HepG2 (cell line): Measurements from ENCODE around the gene SRRT. TPM values are rescaled to one million over a fixed set of nuclear protein-coding genes. Genes with fewer than 3 reads are reported as not detected.

Experiments used
- ATAC-seq: fragments of 200-7000 bp; cut with Tn5 transposase; 3 replicates; pipeline ENCODE4 v1.9.1; 2020; ENCODE audit warnings: mild to moderate bottlenecking, moderate library complexity
- BruUV-seq: library from RNA; stranded (reverse); fragments of 400-500 nt; replicated peaks from 2 replicates; lab custom pipeline; 2021; lab: Mats Ljungman, UMichigan
- CTCF ChIA-PET: fragments of 300-600 bp; formaldehyde crosslinking; extraction: SDS; loops from one replicate; lab custom pipeline; 2021; ENCODE audit warnings: low total read pairs, inconsistent platforms, low intra/inter-chr PET ratio; lab: Yijun Ruan, JAX
- POLR2A ChIA-PET: fragments of 350-600 bp; sonication (Branson Sonifier 250); formaldehyde crosslinking; loops from one replicate; lab custom pipeline; 2020; ENCODE audit warnings: antibody characterized with exemption, inconsistent platforms; lab: Yijun Ruan, JAX
- DNase-seq: peaks from one replicate; pipeline ENCODE4 v3.0.0-alpha.2; 2015; ENCODE audit warnings: low spot score
- FAIRE-seq: peaks from 3 replicates; lab custom pipeline; 2011; peaks lifted over from hg19 to GRCh38; lab: Jason Lieb, UNC
- H2AFZ ChIP-seq: one replicate; pipeline ENCODE4 v1.6.1; 2011; ENCODE audit warnings: low read length, inconsistent platforms
- H3K27ac ChIP-seq: fragments of 300-600 bp; 3 replicates; pipeline ENCODE4 v1.8.0; 2011; ENCODE audit warnings: mixed run types, mild to moderate bottlenecking, mixed read lengths, low read length, inconsistent platforms; ENCODE audit not compliant: insufficient read depth; ENCODE audit errors: extremely low read length
- H3K27me3 ChIP-seq, 2 experiments: fragments of 200-600 bp in 1 of 2; 2 replicates in 1 of 2; 3 replicates in 1 of 2; pipeline versions ENCODE4 v1.6.0 to v1.8.0; 2011; ENCODE audit warnings: low read length in 2 of 2, mild to moderate bottlenecking in 2 of 2, moderate library complexity in 2 of 2, inconsistent platforms in 1 of 2; ENCODE audit not compliant: insufficient read depth in 2 of 2, control insufficient read depth in 1 of 2
- H3K36me3 ChIP-seq, 2 experiments: fragments of 200-600 bp in 1 of 2; replicated peaks in 1 of 2; 2 replicates in 1 of 2; 3 replicates in 1 of 2; pipeline versions ENCODE4 v1.5.1 to v1.8.0; 2011; ENCODE audit warnings: low read length in 2 of 2, inconsistent platforms in 1 of 2; ENCODE audit not compliant: insufficient read depth in 2 of 2, control insufficient read depth in 1 of 2
- H3K4me1 ChIP-seq: 2 replicates; pipeline ENCODE4 v1.5.1; 2012; ENCODE audit warnings: low read length, inconsistent platforms; ENCODE audit not compliant: insufficient read depth
- H3K4me2 ChIP-seq: 2 replicates; pipeline ENCODE4 v1.6.0; 2011; ENCODE audit warnings: low read depth, low read length, inconsistent platforms
- H3K4me3 ChIP-seq, 3 experiments: fragments of 200-600 bp in 1 of 3; sonication (generic), shearing (Covaris generic) in 1 of 3; replicated peaks in 1 of 3; 2 replicates each; pipeline ENCODE4 v1.5.1; 2011 to 2016; ENCODE audit warnings: low read length in 3 of 3, inconsistent platforms in 2 of 3, low read depth in 2 of 3, mild to moderate bottlenecking in 2 of 3, control low read depth in 1 of 3, mixed read lengths in 1 of 3; ENCODE audit not compliant: insufficient read depth in 1 of 3
- H3K79me2 ChIP-seq: one replicate; pipeline ENCODE4 v1.6.1; 2011; ENCODE audit warnings: low read length, inconsistent platforms; ENCODE audit not compliant: insufficient read depth
- H3K9ac ChIP-seq: 2 replicates; pipeline ENCODE4 v1.6.0; 2011; ENCODE audit warnings: mild to moderate bottlenecking, low read depth, low read length, inconsistent platforms; ENCODE audit not compliant: insufficient read depth
- H3K9me3 ChIP-seq: 2 replicates; pipeline ENCODE4 v1.5.1; 2012; ENCODE audit warnings: mild to moderate bottlenecking, low read length
- H4K20me1 ChIP-seq: 2 replicates; pipeline ENCODE4 v1.6.0; 2011; ENCODE audit warnings: inconsistent platforms, mild to moderate bottlenecking, low read length, moderate library complexity; ENCODE audit not compliant: insufficient read depth
- CREB1 ChIP-seq, 2 experiments: fragments of 450-650 bp in 1 of 2; IDR thresholded peaks; 2 replicates each; pipeline ENCODE4 v1.6.1; 2016 to 2017; ENCODE audit warnings: control low read depth in 1 of 2, mild to moderate bottlenecking in 1 of 2, missing compliant biosample characterization in 1 of 2, missing genetic modification characterization in 1 of 2
- POLR2A ChIP-seq, 2 experiments: IDR thresholded peaks; 2 replicates each; pipeline ENCODE4 v1.6.1; 2011; ENCODE audit warnings: low read depth in 2 of 2, low read length in 2 of 2, mild to moderate bottlenecking in 1 of 2, moderate library complexity in 1 of 2; ENCODE audit not compliant: insufficient read depth in 1 of 2
- ZBTB7B ChIP-seq: sonication (generic); formaldehyde crosslinking; IDR thresholded peaks from 2 replicates; pipeline ENCODE4 v1.4.0; 2020; ENCODE audit warnings: missing genetic modification reagents
- ZNF121 ChIP-seq: sonication (generic); formaldehyde crosslinking; IDR thresholded peaks from 2 replicates; pipeline ENCODE4 v1.5.0; 2020; ENCODE audit warnings: mild to moderate bottlenecking, missing genetic modification reagents
- ZNF777 ChIP-seq: sonication (generic); formaldehyde crosslinking; IDR thresholded peaks from 2 replicates; pipeline ENCODE4 v1.4.0; 2020; ENCODE audit warnings: missing genetic modification reagents
- WGBS: methylation state at CpG from one replicate; pipeline ENCODE4 v1.1.6; 2017; ENCODE audit warnings: low lambda C conversion rate; 5-methylcytosine and 5-hydroxymethylcytosine counted together
- in situ Hi-C: cut with HindIII; loops from 2 replicates; pipeline ENCODE4 v1.10.0; 2017; ENCODE audit warnings: low pct_unique_long_range_greater_than_20kb; ENCODE audit not compliant: extremely low pct_ligation_motif_present
- intact Hi-C: fragments of 100-400 bp; cut with micrococcal nuclease; formaldehyde crosslinking; loops from one replicate; pipeline ENCODE4 v1.10.0; 2022; ENCODE audit not compliant: unreplicated experiment
- polyA plus RNA-seq, 8 experiments: library from polyadenylated mRNA; depleted of rRNA in 3 of 8; stranded (reverse) in 7 of 8; unstranded in 1 of 8; fragments of >200 nt; fragmentation: Illumina TruSeq in 4 of 8; extraction: Trizol in 4 of 8; gene quantifications; 2 replicates each; pipeline versions ENCODE4 v1.2.1 to v1.2.3, GENCODE V29; 2011 to 2016; ENCODE audit warnings: low read depth in 4 of 8, missing spikeins in 1 of 8, mixed read lengths in 1 of 8; ENCODE audit not compliant: insufficient read depth in 1 of 8
- total RNA-seq, 5 experiments: library from RNA; depleted of rRNA; stranded (reverse); fragments of >200 nt; fragmentation: Illumina TruSeq; extraction: Trizol; gene quantifications; 2 replicates each; pipeline ENCODE4 v1.2.3, GENCODE V29; 2016; ENCODE audit warnings: low read depth in 1 of 5
- TF ChIP-seq, protein P1 (sequence below): IDR thresholded peaks from 2 replicates; pipeline ENCODE4 v1.4.0; 2020; ENCODE audit warnings: mild to moderate bottlenecking, missing genetic modification reagents
- TF ChIP-seq, protein P2 (sequence below): sonication (generic); formaldehyde crosslinking; IDR thresholded peaks from 2 replicates; pipeline ENCODE4 v1.4.0; 2020; ENCODE audit warnings: mild to moderate bottlenecking, missing genetic modification reagents
- TF ChIP-seq, protein P3 (sequence below): sonication (generic); IDR thresholded peaks from 2 replicates; pipeline ENCODE4 v1.6.1; 2016; ENCODE audit warnings: low read depth, borderline replicate concordance
- TF ChIP-seq, protein P4 (sequence below): sonication (generic); formaldehyde crosslinking; IDR thresholded peaks from 2 replicates; pipeline ENCODE4 v1.5.1; 2020; ENCODE audit warnings: missing genetic modification reagents, mild to moderate bottlenecking, borderline replicate concordance
- TF ChIP-seq, protein P5 (sequence below): sonication (generic); formaldehyde crosslinking; IDR thresholded peaks from 2 replicates; pipeline ENCODE4 v1.4.0; 2020; ENCODE audit warnings: missing genetic modification reagents

SRRT gene
- total and polyA plus RNA-seq, 2 of the 13 experiments (the other 11 are each of a cell fraction or from before 2014, with no cell fraction given): 26.2 to 106 TPM

DNA sequence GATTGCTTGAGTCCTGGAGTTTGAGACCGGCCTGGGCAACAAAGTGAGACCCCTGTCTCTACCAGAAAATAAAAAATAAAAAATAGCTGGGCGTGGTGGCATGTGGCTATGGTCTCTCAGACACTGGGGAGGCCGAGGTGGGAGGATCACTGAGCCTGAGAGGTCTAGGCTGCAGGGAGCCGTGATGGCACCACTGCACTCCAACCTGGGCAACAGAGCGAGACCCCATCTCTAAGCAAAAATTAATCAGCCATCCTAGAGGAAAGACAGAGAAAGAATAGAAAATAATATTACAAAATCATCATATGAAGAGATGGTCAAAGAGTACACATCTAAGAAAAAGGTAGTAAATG, 42.6 kb upstream of the SRRT start (continued):
- TF ChIP-seq, protein P1, sequence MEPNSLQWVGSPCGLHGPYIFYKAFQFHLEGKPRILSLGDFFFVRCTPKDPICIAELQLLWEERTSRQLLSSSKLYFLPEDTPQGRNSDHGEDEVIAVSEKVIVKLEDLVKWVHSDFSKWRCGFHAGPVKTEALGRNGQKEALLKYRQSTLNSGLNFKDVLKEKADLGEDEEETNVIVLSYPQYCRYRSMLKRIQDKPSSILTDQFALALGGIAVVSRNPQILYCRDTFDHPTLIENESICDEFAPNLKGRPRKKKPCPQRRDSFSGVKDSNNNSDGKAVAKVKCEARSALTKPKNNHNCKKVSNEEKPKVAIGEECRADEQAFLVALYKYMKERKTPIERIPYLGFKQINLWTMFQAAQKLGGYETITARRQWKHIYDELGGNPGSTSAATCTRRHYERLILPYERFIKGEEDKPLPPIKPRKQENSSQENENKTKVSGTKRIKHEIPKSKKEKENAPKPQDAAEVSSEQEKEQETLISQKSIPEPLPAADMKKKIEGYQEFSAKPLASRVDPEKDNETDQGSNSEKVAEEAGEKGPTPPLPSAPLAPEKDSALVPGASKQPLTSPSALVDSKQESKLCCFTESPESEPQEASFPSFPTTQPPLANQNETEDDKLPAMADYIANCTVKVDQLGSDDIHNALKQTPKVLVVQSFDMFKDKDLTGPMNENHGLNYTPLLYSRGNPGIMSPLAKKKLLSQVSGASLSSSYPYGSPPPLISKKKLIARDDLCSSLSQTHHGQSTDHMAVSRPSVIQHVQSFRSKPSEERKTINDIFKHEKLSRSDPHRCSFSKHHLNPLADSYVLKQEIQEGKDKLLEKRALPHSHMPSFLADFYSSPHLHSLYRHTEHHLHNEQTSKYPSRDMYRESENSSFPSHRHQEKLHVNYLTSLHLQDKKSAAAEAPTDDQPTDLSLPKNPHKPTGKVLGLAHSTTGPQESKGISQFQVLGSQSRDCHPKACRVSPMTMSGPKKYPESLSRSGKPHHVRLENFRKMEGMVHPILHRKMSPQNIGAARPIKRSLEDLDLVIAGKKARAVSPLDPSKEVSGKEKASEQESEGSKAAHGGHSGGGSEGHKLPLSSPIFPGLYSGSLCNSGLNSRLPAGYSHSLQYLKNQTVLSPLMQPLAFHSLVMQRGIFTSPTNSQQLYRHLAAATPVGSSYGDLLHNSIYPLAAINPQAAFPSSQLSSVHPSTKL: no peak
- no peak for TF ChIP-seq ZNF777 (CRISPR knock-in tag)
- no peak for TF ChIP-seq CREB1 (IDR thresholded peaks at IDR 0.05)
- 0 out of 2 replicates have a peak, but pooled peaks have one; percentile 8 for TF ChIP-seq CREB1 (CRISPR knock-in tag; IDR thresholded peaks at IDR 0.05)
- peak; percentile 91 for TF ChIP-seq ZNF121 (CRISPR knock-in tag)

DNA sequence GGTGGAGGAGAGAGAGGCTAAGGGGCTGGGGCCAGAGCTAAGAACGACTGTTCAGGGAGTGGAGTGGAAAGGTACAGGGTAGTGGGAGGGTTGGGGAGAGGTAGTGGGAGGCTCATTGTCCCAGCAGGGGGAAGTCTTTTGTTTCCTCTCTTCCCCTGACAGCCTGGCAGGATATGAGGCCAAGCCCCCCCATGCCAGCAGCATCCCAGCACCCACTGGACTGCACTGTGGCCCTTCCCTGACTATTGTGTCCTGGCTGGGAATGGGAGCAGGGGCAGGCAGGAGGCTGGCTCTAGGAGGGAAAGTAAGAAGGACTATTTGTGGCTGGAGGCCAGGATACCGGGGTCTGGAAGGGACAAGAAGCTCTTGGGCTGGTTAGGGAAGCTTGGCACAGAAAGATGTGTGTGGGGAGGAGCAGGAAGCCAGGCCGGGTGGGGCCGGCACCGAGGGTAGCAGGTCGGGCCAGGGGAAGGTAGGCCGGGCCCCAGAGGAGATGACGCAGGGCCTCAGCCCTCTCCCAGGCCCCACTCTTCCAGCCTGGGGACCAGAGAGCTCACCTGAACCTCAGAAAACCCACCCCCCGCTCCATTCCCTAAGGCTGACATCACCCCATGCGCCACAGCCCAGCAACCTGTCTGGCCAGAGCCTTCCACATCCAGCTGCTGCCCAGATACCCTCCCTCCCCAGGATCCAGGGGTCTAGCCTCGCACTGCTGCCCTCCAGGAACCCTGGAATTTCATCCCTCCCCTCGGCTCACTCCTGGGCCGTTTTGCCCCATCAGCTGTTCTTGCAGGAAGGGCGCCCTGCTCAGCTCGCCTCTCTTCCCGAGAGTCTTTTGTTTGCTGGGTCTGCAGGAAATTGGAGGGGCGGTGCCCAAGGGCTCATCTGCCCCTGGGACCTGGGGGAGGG, 38.7 kb upstream of the SRRT start:
- H3K4me1 ChIP-seq: peaks cover 64% of the 10 kb centered on the region
- H3K9ac ChIP-seq: peak overlapping the region; percentile 6; the same call in 1 of the 2 replicates
- no peaks in the 10 kb centered on the region for H3K79me2 ChIP-seq
- H3K27me3 ChIP-seq: no peaks in the 10 kb centered on the region
- in situ Hi-C loops (no loop called here), intact Hi-C loops (no loop called here)
- H3K27ac ChIP-seq: no peak overlapping the region
- H2AFZ ChIP-seq: no peak overlapping the region
- WGBS: 15% methylated on average over 13 of the region's 17 CpGs
- H4K20me1 ChIP-seq: no peaks in the 10 kb centered on the region
- peak overlapping the region; percentile 82 for H3K4me2 ChIP-seq
- H3K36me3 ChIP-seq: no peaks in the 10 kb centered on the region
- H3K9me3 ChIP-seq: no peaks in the 10 kb centered on the region
- peak overlapping the region; percentile 43 to 65 (median 44) for H3K4me3 ChIP-seq
- FAIRE-seq (no peak), ATAC-seq (peak; percentile 54), DNase-seq (no peak)
- no TSS peak for BruUV-seq
- CTCF ChIA-PET: interaction anchor here (1.7 kb wide), 1 partner anchor 16 kb away, joined by 3 read pairs; the partner anchor contains the start of gene SLC12A9
- POLR2A ChIA-PET: interaction anchor here (0.7 to 2.4 kb wide), 6 partner anchors 8 to 53 kb away, joined by 4 to 13 read pairs (median 6); partner anchors contain the start of genes EPHB4, SLC12A9, SRRT and UFSP1
- TF ChIP-seq, protein P2, sequence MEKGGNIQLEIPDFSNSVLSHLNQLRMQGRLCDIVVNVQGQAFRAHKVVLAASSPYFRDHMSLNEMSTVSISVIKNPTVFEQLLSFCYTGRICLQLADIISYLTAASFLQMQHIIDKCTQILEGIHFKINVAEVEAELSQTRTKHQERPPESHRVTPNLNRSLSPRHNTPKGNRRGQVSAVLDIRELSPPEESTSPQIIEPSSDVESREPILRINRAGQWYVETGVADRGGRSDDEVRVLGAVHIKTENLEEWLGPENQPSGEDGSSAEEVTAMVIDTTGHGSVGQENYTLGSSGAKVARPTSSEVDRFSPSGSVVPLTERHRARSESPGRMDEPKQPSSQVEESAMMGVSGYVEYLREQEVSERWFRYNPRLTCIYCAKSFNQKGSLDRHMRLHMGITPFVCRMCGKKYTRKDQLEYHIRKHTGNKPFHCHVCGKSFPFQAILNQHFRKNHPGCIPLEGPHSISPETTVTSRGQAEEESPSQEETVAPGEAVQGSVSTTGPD (CRISPR knock-in tag): no peak
- TF ChIP-seq POLR2A (IDR thresholded peaks at IDR 0.05; ENCODE audit: insufficient read depth in 1 of 2, low read depth in 2 of 2, low read length in 2 of 2) (no peak), ZBTB7B (CRISPR knock-in tag) (0 out of 2 replicates have a peak, but pooled peaks have one; percentile 17)
- TF ChIP-seq, protein P3, sequence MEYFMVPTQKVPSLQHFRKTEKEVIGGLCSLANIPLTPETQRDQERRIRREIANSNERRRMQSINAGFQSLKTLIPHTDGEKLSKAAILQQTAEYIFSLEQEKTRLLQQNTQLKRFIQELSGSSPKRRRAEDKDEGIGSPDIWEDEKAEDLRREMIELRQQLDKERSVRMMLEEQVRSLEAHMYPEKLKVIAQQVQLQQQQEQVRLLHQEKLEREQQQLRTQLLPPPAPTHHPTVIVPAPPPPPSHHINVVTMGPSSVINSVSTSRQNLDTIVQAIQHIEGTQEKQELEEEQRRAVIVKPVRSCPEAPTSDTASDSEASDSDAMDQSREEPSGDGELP: peak; percentile 80; the same call in 1 of the 2 replicates
- TF ChIP-seq, protein P4, sequence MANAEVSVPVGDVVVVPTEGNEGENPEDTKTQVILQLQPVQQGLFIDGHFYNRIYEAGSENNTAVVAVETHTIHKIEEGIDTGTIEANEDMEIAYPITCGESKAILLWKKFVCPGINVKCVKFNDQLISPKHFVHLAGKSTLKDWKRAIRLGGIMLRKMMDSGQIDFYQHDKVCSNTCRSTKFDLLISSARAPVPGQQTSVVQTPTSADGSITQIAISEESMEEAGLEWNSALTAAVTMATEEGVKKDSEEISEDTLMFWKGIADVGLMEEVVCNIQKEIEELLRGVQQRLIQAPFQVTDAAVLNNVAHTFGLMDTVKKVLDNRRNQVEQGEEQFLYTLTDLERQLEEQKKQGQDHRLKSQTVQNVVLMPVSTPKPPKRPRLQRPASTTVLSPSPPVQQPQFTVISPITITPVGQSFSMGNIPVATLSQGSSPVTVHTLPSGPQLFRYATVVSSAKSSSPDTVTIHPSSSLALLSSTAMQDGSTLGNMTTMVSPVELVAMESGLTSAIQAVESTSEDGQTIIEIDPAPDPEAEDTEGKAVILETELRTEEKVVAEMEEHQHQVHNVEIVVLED (CRISPR knock-in tag): no peak
- TF ChIP-seq, protein P5, sequence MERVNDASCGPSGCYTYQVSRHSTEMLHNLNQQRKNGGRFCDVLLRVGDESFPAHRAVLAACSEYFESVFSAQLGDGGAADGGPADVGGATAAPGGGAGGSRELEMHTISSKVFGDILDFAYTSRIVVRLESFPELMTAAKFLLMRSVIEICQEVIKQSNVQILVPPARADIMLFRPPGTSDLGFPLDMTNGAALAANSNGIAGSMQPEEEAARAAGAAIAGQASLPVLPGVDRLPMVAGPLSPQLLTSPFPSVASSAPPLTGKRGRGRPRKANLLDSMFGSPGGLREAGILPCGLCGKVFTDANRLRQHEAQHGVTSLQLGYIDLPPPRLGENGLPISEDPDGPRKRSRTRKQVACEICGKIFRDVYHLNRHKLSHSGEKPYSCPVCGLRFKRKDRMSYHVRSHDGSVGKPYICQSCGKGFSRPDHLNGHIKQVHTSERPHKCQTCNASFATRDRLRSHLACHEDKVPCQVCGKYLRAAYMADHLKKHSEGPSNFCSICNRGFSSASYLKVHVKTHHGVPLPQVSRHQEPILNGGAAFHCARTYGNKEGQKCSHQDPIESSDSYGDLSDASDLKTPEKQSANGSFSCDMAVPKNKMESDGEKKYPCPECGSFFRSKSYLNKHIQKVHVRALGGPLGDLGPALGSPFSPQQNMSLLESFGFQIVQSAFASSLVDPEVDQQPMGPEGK: 0 out of 2 replicates have a peak, but pooled peaks have one; percentile 27
